ENCODE results near the gene CIAPIN1.
A peak's percentile ranks its signal among the peaks of the same experiment; 100 is the strongest.

The CIAPIN1 gene

GRCh38 chr16:57472665-57473060 is 25.5 kb upstream of the CIAPIN1 start:
- ATAC-seq (replicated peaks; ENCODE audit: extremely low read depth, poor library complexity, severe bottlenecking) = no peak
- Mint-ChIP-seq H3K27me3 (no peaks in the 10 kb centered on the region), H3K9me3 (no peaks in the 10 kb centered on the region), H3K4me1 (peaks cover 15% of the 10 kb centered on the region), H3K4me3 (no peak overlapping the region), H3K27ac (ENCODE audit: low read depth) (no peak overlapping the region), H3K36me3 (ENCODE audit: insufficient read depth) (peaks cover 44% of the 10 kb centered on the region)
- DNase-seq (ENCODE audit: low spot score in 2 of 2) = no peak

- peaks cover 15% of the 10 kb centered on the region for H3K4me1 Mint-ChIP-seq
- no peak overlapping the region for H3K27ac Mint-ChIP-seq (ENCODE audit: low read depth)
- DNase-seq (ENCODE audit: low spot score in 2 of 2) = no peak
- peaks cover 50% of the 10 kb centered on the region for H3K36me3 Mint-ChIP-seq (ENCODE audit: insufficient read depth)
- H3K4me3 Mint-ChIP-seq = no peak overlapping the region
- no peaks in the 10 kb centered on the region for H3K9me3 Mint-ChIP-seq
- no peaks in the 10 kb centered on the region for H3K27me3 Mint-ChIP-seq
- ATAC-seq (replicated peaks; ENCODE audit: extremely low read depth, poor library complexity, severe bottlenecking) = no peak
Measured at GRCh38 chr16:57471852-57472664, 24.9 kb upstream of the CIAPIN1 start.

GRCh38 chr16:57471209-57471608 is 24.0 kb upstream of the CIAPIN1 start:
- Mint-ChIP-seq H3K4me3 (no peak overlapping the region), H3K27ac (ENCODE audit: low read depth) (no peak overlapping the region), H3K4me1 (peaks cover 11% of the 10 kb centered on the region), H3K36me3 (ENCODE audit: insufficient read depth) (peaks cover 53% of the 10 kb centered on the region), H3K9me3 (no peaks in the 10 kb centered on the region), H3K27me3 (no peaks in the 10 kb centered on the region)
- no peak for ATAC-seq (replicated peaks; ENCODE audit: extremely low read depth, poor library complexity, severe bottlenecking)
- DNase-seq (ENCODE audit: low spot score in 2 of 2) = no peak

GRCh38 chr16:57470711-57471110 is 23.5 kb upstream of the CIAPIN1 start:
- H3K27me3 Mint-ChIP-seq = no peaks in the 10 kb centered on the region
- ATAC-seq (replicated peaks; ENCODE audit: extremely low read depth, poor library complexity, severe bottlenecking) = no peak

GRCh38 chr16:57469917-57470470 is 22.8 kb upstream of the CIAPIN1 start:
- Mint-ChIP-seq H3K9me3 (no peaks in the 10 kb centered on the region), H3K27ac (ENCODE audit: low read depth) (no peak overlapping the region), H3K36me3 (ENCODE audit: insufficient read depth) (peaks cover 58% of the 10 kb centered on the region), H3K4me1 (peaks cover 17% of the 10 kb centered on the region), H3K4me3 (no peak overlapping the region), H3K27me3 (no peaks in the 10 kb centered on the region)
- ATAC-seq (replicated peaks; ENCODE audit: extremely low read depth, poor library complexity, severe bottlenecking) (no peak), DNase-seq (ENCODE audit: low spot score in 2 of 2) (no peak)

More at GRCh38 chr16:57470711-57471110, 23.5 kb upstream of the CIAPIN1 start:
- Mint-ChIP-seq H3K4me1 (peaks cover 11% of the 10 kb centered on the region), H3K36me3 (ENCODE audit: insufficient read depth) (peaks cover 58% of the 10 kb centered on the region), H3K27ac (ENCODE audit: low read depth) (no peak overlapping the region), H3K4me3 (no peak overlapping the region), H3K9me3 (no peaks in the 10 kb centered on the region)
- DNase-seq (ENCODE audit: low spot score in 2 of 2) = no peak

- no peak for DNase-seq (ENCODE audit: low spot score in 2 of 2)
- Mint-ChIP-seq H3K36me3 (ENCODE audit: insufficient read depth) (peaks cover 58% of the 10 kb centered on the region), H3K4me1 (peaks cover 26% of the 10 kb centered on the region), H3K27me3 (no peaks in the 10 kb centered on the region), H3K4me3 (no peak overlapping the region), H3K9me3 (no peaks in the 10 kb centered on the region), H3K27ac (ENCODE audit: low read depth) (no peak overlapping the region)
- ATAC-seq (replicated peaks; ENCODE audit: extremely low read depth, poor library complexity, severe bottlenecking) = no peak
Measured at GRCh38 chr16:57469046-57469445, 21.9 kb upstream of the CIAPIN1 start.

- Mint-ChIP-seq H3K27ac (ENCODE audit: low read depth) (no peak overlapping the region), H3K27me3 (no peaks in the 10 kb centered on the region), H3K36me3 (ENCODE audit: insufficient read depth) (peaks cover 59% of the 10 kb centered on the region), H3K4me3 (no peak overlapping the region), H3K4me1 (peaks cover 28% of the 10 kb centered on the region), H3K9me3 (no peaks in the 10 kb centered on the region)
- DNase-seq (ENCODE audit: low spot score in 2 of 2) = no peak
- ATAC-seq (replicated peaks; ENCODE audit: extremely low read depth, poor library complexity, severe bottlenecking) = no peak
Measured at GRCh38 chr16:57468346-57468745, 21.2 kb upstream of the CIAPIN1 start.

- H3K4me3 Mint-ChIP-seq = peak overlapping the region; percentile 97
- peaks cover 34% of the 10 kb centered on the region for H3K4me1 Mint-ChIP-seq
- H3K36me3 Mint-ChIP-seq (ENCODE audit: insufficient read depth) = peaks cover 47% of the 10 kb centered on the region
- ATAC-seq (replicated peaks; ENCODE audit: extremely low read depth, poor library complexity, severe bottlenecking) (no peak), DNase-seq (ENCODE audit: low spot score in 2 of 2) (no peak)
- H3K9me3 Mint-ChIP-seq = no peaks in the 10 kb centered on the region
- H3K27ac Mint-ChIP-seq (ENCODE audit: low read depth) = no peak overlapping the region
- no peaks in the 10 kb centered on the region for H3K27me3 Mint-ChIP-seq
Measured at GRCh38 chr16:57464523-57464922, 17.3 kb upstream of the CIAPIN1 start.

- no peak for DNase-seq (ENCODE audit: low spot score in 2 of 2)
- Mint-ChIP-seq H3K36me3 (ENCODE audit: insufficient read depth) (peaks cover 38% of the 10 kb centered on the region), H3K4me1 (peaks cover 30% of the 10 kb centered on the region), H3K9me3 (no peaks in the 10 kb centered on the region), H3K27ac (ENCODE audit: low read depth) (peak overlapping the region; percentile 98), H3K27me3 (no peaks in the 10 kb centered on the region), H3K4me3 (peak overlapping the region; percentile 97)
- peak; percentile 15 for ATAC-seq (replicated peaks; ENCODE audit: extremely low read depth, poor library complexity, severe bottlenecking)
Measured at GRCh38 chr16:57462978-57463362, 15.8 kb upstream of the CIAPIN1 start.

GRCh38 chr16:57462209-57462977 is 15.2 kb upstream of the CIAPIN1 start, which contains the start of gene POLR2C:
Gene POLR2C, plus strand, starts transcription at chr16:57462679. Its CDS starts 46 bp downstream, at chr16:57462725.
- Mint-ChIP-seq H3K9me3 (no peaks in the 10 kb centered on the region), H3K27me3 (no peaks in the 10 kb centered on the region), H3K4me1 (peaks cover 30% of the 10 kb centered on the region), H3K36me3 (ENCODE audit: insufficient read depth) (peaks cover 37% of the 10 kb centered on the region), H3K4me3 (peak within 1 kb of the TSS; percentile 97), H3K27ac (ENCODE audit: low read depth) (peak within 1 kb of the TSS; percentile 98)
- ATAC-seq (replicated peaks; ENCODE audit: extremely low read depth, poor library complexity, severe bottlenecking) (peak; percentile 93), DNase-seq (ENCODE audit: low spot score in 2 of 2) (peak; percentile 88 to 96)

GRCh38 chr16:57452021-57452420 is 4.8 kb upstream of the CIAPIN1 start:
- Mint-ChIP-seq H3K4me1 (peaks cover 12% of the 10 kb centered on the region), H3K27ac (ENCODE audit: low read depth) (no peak overlapping the region), H3K27me3 (no peaks in the 10 kb centered on the region), H3K36me3 (ENCODE audit: insufficient read depth) (peaks cover 19% of the 10 kb centered on the region), H3K9me3 (no peaks in the 10 kb centered on the region), H3K4me3 (no peak overlapping the region)
- no peak for DNase-seq (ENCODE audit: low spot score in 2 of 2)
- ATAC-seq (replicated peaks; ENCODE audit: extremely low read depth, poor library complexity, severe bottlenecking) = no peak

- DNase-seq (ENCODE audit: low spot score in 2 of 2) (peak; percentile 11 to 16), ATAC-seq (replicated peaks; ENCODE audit: extremely low read depth, poor library complexity, severe bottlenecking) (peak; percentile 8)
- peaks cover 8% of the 10 kb centered on the region for H3K36me3 Mint-ChIP-seq (ENCODE audit: insufficient read depth)
- peak overlapping the region; percentile 89 for H3K4me3 Mint-ChIP-seq
- H3K27me3 Mint-ChIP-seq = no peaks in the 10 kb centered on the region
- peak overlapping the region; percentile 90 for H3K27ac Mint-ChIP-seq (ENCODE audit: low read depth)
- peaks cover 19% of the 10 kb centered on the region for H3K4me1 Mint-ChIP-seq
- H3K9me3 Mint-ChIP-seq = no peaks in the 10 kb centered on the region
Measured at GRCh38 chr16:57446531-57447185, 527 bp downstream of the CIAPIN1 start.

Data from central memory CD8-positive, alpha-beta T cell (primary cell).